Measurements from ENCODE around the gene KLHL3.

KLHL3 gene

GRCh38 chr5:137603891-137604290 is 132.0 kb downstream of the KLHL3 start:
- in situ Hi-C loops (cut with MboI; ENCODE audit: low pct_unique_long_range_greater_than_20kb, low sequenced_read_pairs, unreplicated experiment) = no loop called here
- TF ChIP-seq, protein P1, sequence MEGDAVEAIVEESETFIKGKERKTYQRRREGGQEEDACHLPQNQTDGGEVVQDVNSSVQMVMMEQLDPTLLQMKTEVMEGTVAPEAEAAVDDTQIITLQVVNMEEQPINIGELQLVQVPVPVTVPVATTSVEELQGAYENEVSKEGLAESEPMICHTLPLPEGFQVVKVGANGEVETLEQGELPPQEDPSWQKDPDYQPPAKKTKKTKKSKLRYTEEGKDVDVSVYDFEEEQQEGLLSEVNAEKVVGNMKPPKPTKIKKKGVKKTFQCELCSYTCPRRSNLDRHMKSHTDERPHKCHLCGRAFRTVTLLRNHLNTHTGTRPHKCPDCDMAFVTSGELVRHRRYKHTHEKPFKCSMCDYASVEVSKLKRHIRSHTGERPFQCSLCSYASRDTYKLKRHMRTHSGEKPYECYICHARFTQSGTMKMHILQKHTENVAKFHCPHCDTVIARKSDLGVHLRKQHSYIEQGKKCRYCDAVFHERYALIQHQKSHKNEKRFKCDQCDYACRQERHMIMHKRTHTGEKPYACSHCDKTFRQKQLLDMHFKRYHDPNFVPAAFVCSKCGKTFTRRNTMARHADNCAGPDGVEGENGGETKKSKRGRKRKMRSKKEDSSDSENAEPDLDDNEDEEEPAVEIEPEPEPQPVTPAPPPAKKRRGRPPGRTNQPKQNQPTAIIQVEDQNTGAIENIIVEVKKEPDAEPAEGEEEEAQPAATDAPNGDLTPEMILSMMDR (IDR thresholded peaks at IDR 0.05; ENCODE audit: extremely low read depth, insufficient read depth, missing control alignments) = no peak
- DNase-seq (ENCODE audit: low spot score) = no peak

DNA sequence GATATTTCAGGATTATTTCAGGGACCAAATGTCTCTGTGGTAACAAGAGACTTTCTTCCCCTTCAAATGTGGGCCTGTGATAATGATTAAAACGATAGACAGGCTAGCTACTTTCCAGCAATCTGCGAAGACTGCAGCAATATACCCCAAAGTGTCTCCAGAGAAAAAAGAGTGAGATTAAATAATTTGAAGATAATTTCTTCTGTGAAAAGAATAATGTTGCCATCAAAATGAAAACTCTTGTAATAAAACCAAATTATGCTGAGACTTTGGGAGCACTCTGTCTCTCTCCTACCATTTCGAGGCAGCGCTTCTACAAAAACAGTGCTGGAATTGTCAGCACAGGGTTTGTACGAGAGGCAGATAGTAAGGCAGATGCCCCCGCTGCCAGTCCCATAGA is 132.5 kb downstream of the KLHL3 start:
- TF ChIP-seq, protein P1 (IDR thresholded peaks at IDR 0.05; ENCODE audit: extremely low read depth, insufficient read depth, missing control alignments) = no peak
- in situ Hi-C loops (cut with MboI; ENCODE audit: low pct_unique_long_range_greater_than_20kb, low sequenced_read_pairs, unreplicated experiment) = no loop called here
- DNase-seq (ENCODE audit: low spot score) = no peak

DNA sequence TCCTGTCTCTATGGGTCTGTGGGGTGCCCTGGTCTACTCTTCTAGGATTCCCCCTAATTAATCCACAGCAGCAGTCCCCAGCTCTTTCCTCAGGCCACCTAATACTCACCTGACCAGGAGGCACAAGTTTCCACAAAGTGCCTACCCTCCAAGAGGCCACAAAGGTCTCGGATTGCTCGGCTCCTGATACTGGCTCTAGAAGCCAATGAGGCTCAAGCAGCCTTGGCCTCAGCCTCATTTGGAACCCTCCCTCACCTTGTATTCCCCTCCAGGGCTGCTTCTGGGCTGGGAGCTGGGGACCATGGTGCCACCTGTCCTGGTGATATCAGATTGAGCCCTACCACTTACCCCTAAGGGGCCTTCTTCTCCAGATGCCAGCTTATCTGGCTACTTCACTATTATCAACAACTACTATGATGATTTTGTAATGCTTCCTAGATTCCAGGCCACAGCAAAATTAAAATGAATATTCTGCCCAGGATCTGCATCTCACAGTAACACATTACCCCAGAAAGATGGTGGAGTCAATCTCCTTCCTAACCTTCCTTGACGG is 133.1 kb downstream of the KLHL3 start:
- in situ Hi-C loops (cut with MboI; ENCODE audit: low pct_unique_long_range_greater_than_20kb, low sequenced_read_pairs, unreplicated experiment) = no loop called here
- TF ChIP-seq, protein P1 (IDR thresholded peaks at IDR 0.05; ENCODE audit: extremely low read depth, insufficient read depth, missing control alignments) = no peak

DNA sequence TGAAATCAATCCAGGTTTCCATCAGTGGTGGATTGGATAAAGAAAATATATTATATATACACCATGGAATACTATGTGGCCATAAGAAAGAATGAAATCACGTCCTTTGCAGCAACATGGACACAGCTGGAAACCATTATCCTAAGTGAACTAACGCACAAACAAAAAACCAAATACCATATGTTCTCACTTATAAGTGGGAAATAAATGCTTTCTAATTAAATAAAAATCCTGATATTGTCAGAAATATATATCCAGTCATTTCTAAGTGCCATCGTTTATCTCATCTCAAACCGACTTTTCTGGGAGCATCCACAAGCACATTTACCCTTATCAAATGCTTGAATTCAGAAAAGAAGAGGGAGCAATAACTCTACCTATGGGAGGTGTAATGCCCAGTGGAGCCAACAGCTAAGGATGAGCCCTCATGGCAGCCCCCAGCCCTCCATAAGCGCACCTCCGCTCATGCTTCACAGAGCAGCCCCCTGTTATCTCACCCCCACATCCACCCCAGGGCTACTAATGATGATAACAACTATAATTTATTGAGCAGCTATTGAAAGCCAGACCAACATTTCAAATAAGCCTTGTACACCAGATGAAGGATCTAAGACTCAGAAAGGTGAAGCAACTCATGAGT is 135.0 kb downstream of the KLHL3 start:
- in situ Hi-C loops (cut with MboI; ENCODE audit: low pct_unique_long_range_greater_than_20kb, low sequenced_read_pairs, unreplicated experiment) = no loop called here
- no peak for DNase-seq (ENCODE audit: low spot score)
- TF ChIP-seq, protein P1 (IDR thresholded peaks at IDR 0.05; ENCODE audit: extremely low read depth, insufficient read depth, missing control alignments) = no peak

More for the DNA sequence above, 133.1 kb downstream of the KLHL3 start:
- DNase-seq (ENCODE audit: low spot score) = no peak

DNA sequence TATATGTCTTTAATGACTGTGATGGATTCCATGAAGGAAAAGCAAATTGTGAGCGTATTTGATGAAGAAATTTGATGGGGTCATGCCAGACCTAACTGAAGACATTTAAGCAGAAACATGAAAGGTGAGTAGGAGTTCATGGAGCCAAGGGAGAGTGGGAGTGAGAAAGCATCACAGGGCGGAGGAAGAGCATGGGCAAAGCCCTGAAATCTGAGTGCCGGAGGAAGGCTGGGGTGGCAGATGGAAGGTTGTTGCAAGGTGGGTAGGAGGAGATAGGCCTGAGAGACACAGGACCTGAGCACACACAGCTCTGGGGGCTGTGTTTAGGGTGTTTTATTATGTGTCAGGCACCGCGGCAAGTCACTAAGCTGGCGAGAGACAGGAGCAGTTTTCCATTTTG is 136.4 kb downstream of the KLHL3 start:
- TF ChIP-seq, protein P1 (IDR thresholded peaks at IDR 0.05; ENCODE audit: extremely low read depth, insufficient read depth, missing control alignments) = no peak
- in situ Hi-C loops (cut with MboI; ENCODE audit: low pct_unique_long_range_greater_than_20kb, low sequenced_read_pairs, unreplicated experiment) = no loop called here
- DNase-seq (ENCODE audit: low spot score) = no peak

DNA sequence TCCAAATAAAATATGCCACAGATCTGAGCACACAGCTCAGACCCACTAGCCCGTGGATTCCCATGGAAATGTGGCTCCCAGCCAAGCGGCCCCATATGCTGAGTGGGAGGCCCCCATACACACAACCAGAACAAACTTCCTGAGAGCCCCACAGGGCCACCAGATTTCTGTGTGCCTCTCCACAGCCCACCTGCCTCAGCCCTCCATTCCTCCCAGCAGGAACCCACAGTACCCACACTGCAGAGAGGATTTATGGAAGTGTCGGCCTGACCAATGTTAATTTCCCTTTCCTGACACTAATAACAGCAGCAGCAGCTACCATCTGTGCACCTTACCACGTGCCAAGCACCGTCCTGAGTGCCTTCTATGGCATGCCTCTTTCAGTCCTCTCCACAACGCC is 137.5 kb downstream of the KLHL3 start:
- in situ Hi-C loops (cut with MboI; ENCODE audit: low pct_unique_long_range_greater_than_20kb, low sequenced_read_pairs, unreplicated experiment) = no loop called here

More for the DNA sequence above, 137.5 kb downstream of the KLHL3 start:
- no peak for DNase-seq (ENCODE audit: low spot score)
- TF ChIP-seq, protein P1 (IDR thresholded peaks at IDR 0.05; ENCODE audit: extremely low read depth, insufficient read depth, missing control alignments) = no peak
